ENCODE data around the gene FAM24A.

FAM24A gene

GRCh38 chr10:122931088-122931906 is 20.9 kb downstream of the FAM24A start:
- no peak for DNase-seq

GRCh38 chr10:122939133-122939855 is 28.9 kb downstream of the FAM24A start:
- DNase-seq, result no peak

DNA sequence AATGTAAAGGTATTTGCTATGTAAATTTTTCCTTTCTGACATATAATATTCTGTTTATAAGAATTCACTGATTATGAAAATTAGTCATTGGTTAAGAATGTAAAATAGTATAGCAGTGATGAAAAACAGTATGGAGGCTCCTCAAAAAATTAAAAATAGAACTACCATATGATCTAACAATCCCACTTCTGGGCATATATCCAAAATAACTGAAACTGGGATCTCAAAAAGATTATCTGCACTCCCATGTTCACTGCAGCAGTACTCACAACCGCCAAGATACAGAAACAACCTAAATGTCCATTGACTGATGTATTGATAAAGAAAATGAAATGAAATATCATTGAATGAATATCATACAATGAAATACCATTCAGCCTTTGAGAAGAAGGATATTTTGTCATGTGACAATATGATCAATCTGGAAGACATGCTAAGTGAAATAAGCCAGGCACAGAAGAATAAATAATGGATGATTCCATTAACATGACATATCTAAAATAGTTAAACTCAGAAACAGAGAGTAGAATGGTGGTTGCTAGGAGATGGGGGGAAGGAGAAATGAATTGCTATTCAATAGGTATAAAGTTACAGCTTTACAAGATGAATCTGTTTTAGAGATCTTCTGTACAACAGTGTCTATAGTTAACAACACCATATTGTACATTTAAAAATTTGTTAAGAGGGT is 29.6 kb downstream of the FAM24A start:
- DNase-seq, result no peak

DNA sequence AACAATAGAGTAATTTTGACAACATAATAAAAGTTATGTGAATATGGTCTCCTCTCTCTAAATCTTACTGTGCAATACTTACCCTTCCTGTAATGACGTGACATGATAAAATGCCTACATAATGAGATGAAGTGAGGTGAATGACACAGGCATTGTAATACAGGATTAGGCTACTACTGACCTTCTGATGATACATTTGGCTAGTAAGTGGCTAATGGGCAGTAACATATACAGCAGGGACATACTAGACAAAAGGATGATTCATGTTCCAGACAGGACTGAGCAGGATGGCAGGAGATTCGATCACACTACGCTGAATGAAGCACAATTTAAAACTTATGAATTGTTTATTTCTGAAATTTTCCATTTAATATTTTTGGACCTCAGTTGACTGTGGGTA is 38.9 kb downstream of the FAM24A start:
- no peak for DNase-seq

- DNase-seq, result peak; percentile 99
These were observed 43.7 kb downstream of the FAM24A start, which contains the start of gene C10orf88 for GRCh38 chr10:122953902-122954730. TSS of gene C10orf88 (minus strand) at chr10:122954227. CDS start at chr10:122954178, 49 bp downstream.

- DNase-seq, result no peak
These were observed 44.3 kb downstream of the FAM24A start for GRCh38 chr10:122954731-122955050.

- no peak for DNase-seq
These were observed 45.5 kb downstream of the FAM24A start for GRCh38 chr10:122955892-122956291.

DNA sequence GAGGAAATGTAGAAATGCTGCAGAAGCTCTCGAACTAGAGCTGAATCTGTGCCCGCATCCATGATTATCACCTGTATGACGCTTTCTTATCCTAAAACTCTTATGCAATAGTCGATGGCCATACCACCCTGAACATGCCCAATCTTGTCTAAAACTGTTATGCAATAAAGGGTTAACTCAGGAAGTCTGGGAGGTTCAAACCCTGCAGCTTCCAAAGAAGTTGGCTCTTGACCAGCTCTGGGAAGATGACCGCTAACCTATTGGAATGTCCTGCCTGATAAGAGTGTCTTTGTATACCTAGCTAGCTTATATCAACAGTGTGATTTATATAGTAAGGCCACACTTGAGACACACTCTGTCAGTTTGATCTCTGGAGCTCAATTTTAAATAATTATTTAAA is 47.1 kb downstream of the FAM24A start:
- DNase-seq, result no peak

DNA sequence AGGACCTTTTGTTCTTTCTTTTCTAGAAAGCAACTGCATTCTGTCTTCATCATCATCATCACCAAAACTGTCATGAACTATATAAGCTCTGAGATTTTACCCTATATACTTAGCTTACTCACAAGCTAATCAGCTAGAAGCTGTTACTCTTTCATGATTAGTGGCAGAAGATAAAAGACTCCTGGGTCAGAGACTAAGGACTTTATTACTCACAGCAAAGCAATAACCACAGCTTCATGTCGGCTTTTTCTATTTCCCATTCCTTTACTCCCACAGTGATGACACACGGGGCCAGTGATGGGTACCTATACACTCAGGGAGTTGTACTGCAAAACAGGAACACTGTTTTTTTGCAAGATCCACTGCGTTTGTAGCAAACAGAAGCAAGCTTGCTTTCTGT is 52.0 kb downstream of the FAM24A start:
- DNase-seq, result no peak

All from femur (tissue), 1 donor.